SKM-1 treated with dmso at 0.1 percent for 144 hours (cell line): ENCODE data around the gene ARVCF.

Experiments used
- DNase-seq: peaks from one replicate; lab custom pipeline; 2025; ENCODE audit not compliant: unreplicated experiment; lab: John Stamatoyannopoulos, UW

The ARVCF gene

DNA sequence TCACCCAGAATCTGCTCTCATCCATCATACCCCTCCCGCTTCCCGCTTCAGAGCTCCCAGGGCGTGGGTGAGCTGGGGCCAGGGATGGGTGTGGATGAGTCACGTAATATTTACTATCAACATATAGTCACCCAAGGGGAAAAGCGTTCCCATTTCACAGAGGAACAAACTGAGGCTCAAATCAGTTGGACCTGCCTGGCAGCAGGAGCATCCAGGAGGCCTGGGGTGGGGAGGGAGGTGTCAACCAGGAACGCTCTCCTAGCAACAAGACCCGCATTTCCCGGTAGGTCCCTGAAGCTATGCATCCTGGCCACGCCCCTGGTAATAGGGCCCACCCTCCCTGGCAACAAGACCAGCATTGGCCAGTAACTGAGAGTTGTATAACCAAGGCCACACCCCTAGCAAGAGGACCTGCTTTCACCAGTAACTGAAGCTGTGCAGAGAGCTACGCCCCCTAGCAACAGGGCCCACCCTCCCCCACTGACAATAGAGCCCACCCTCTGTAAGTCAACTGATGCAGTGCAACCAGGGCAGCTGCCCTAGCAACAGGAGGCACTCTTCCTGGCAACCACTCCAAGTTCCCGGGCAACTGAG lies 42.3 kb downstream of the ARVCF start:
- DNase-seq = no peak

GRCh38 chr22:19973551-19974267 lies 42.9 kb downstream of the ARVCF start:
- DNase-seq = no peak

- no peak for DNase-seq
Measured at GRCh38 chr22:19972652-19973550, 43.7 kb downstream of the ARVCF start.

- DNase-seq = no peak
Measured at GRCh38 chr22:19972251-19972650, 44.4 kb downstream of the ARVCF start.

DNA sequence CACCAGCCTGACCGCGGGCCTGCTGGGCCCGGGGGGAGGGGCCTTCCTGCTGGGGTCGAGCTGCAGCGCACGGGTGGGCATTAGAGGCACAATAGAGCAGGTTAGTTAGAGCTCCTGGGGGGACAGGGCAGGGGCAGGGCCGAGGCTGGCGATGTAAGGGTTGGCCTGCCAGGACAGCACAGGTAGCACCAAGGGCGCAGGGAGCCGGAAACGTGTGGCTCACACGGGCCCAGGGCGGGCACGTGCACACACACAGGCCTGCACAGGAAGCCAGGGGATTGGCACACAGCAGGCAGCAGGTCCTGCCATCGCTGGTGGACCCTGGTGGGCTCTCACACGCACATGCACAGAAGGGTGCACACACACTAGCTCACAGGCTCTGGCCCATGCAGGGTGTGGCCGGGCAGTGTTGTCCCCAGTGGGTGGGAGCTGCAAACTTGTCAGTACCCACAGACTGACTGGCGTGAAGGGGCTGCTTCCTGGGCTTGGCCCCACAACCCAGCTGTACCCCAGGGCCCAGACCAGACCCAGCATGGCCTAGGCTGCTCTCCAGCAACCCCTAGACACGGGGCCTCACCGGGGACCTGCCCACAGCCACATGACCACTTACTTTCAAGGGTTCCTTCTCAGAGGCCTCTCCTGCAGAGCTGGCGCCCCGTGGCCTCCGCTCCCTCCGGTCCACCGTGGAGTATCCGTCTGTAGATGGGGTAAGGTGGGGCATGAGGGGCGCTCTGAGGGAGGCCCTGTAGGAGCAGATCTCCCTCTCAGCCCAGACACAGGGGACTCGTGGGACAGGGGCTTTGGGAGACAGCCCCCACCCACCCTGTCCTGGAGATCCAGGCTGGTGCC lies 45.1 kb downstream of the ARVCF start:
- no peak for DNase-seq

- DNase-seq = peak; percentile 36
Measured at GRCh38 chr22:19970479-19971275, 45.9 kb downstream of the ARVCF start.

DNA sequence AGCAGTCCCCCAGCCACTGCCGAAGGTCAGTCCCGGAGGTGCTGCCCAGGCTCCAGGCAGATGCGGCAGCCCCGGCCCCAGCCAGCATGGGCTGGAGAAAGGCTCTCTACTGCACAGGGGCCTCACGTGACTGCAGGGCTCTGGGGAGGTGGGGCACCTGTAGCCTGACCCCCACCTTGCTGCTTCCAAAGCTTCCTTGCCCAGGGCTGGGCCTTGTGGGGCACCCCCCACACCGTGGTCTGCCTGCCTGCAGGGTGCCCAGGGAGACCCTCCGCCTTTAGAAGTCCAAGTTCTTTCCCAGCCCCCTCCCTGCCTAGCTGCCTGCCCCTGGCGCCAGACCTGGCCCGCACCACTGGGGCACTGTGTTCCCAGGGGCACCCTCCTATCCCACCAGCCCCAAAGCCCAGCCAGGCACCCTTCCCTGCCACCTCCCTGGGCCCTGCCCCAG lies 46.6 kb downstream of the ARVCF start:
- no peak for DNase-seq

GRCh38 chr22:19969141-19969928 lies 47.3 kb downstream of the ARVCF start:
- DNase-seq = no peak

DNA sequence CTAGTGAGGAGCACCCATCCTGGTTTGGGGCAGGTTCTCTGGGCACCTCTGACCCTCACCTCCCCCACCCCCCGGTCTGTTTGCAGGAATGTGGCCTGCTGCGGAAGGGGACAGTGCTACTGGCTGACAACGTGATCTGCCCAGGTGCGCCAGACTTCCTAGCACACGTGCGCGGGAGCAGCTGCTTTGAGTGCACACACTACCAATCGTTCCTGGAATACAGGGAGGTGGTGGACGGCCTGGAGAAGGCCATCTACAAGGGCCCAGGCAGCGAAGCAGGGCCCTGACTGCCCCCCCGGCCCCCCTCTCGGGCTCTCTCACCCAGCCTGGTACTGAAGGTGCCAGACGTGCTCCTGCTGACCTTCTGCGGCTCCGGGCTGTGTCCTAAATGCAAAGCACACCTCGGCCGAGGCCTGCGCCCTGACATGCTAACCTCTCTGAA lies 48.2 kb downstream of the ARVCF start:
- DNase-seq = no peak

DNA sequence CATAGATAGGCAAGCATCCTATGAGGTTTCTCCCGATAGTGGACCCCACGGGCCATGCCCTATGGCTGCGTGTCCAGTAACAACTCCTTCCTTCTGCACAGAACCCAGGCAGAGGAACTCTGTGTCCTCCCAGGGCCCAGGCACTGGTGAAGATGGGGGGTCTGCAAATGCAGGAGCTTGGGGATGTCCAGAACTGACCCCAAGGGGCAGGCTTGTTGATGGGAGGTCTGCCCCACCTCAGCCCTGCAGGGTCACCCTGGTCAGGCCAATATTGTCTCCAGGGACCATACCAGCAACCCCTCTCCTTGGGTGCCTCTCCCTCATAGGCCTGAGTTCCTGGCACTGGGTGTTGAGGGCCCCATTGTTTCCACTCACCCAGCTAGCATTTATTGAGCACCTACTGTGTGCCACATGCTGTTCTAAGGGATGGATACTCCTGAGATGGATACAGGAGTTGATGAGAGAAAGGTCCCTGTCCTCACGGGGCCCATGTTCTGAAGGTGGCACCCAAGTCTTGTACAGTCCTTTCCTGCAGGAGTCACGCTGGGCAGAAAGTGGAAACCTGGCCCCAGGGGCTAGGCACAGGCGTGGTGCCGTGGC lies 48.7 kb downstream of the ARVCF start:
- no peak for DNase-seq

DNA sequence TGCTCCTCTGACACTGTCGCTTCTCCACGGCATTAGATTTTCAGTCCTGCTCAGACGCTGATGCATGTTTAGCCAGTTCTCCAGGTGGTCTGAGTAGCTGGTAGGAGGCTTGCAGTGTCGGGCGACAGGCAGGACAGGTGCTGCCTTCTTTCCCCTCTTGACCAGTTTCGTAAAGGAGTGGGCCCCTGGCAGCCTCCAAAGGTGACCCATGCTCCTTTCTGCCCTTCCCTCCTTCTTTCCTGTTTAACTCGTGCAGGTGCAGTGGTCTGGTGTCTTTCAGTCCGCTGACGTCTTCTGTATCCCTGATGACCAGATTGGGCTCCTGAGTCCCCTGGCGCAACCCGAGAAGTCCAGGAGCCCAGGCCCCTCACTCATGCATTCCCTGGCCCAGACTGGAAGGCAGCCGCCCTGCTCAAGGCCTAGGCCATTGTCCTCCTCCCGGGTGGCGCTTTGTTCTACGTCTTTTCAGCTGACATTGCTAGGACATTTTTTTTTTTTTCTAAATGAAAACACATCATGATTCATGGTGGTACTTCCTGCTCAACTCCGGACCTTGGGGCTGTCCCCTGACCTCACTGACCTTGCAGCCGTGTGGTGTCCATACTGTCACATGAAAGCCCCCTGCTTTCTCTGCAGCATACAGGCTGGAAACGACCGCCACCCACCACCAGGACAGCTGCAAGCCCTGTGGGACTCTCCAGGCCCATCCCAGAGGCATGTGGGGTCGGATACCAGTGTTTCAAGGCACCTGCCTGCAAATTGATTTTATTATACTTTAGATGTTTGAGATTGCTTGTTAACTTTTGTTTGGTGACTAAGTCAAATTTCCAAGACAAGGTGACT lies 49.5 kb downstream of the ARVCF start:
- DNase-seq = no peak

DNA sequence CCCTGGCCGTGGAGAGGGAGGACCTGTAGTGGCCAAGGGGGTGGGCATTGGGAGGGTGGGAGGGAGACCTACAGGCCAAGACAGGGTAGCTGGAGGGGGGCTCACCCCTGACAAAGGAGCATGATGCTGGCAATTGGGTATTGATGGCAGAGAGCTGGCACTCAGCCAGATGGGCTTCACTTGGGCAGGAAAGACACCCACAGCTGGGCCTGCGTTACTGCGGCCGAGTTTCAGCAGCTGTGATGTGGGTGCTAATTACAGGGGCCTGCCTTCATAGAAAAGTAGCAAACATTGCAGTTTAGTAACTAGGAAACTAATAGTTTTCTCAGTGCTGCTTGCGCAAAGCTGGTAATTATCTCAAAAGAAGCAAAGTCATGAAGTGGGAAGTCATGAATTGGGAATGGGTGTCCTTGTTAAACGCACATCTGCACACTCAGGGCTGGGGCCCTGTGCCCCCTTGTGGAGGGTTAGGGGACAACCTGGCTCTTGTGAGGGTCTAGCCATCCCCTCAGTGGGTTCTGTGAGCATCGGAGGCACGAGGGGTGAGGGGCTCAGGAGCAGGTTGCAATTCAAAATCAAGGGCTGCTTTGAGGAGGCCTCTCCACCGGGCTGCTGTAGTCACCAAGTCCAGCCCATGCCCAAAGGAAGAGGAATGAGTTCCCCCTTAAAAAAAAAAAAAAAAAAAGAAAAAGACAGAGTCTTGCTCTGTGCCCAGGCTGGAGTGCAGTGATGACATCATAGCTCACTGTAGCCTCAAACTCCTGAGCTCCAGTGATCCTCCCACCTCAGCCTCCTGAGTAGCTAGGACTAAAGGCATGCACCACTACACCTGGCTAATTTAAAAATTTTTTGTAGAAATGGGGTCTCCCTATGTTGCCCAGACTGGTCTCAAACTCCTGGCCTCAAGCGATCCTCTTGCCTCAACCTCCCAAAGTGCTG lies 50.6 kb downstream of the ARVCF start:
- DNase-seq = peak; percentile 18

DNA sequence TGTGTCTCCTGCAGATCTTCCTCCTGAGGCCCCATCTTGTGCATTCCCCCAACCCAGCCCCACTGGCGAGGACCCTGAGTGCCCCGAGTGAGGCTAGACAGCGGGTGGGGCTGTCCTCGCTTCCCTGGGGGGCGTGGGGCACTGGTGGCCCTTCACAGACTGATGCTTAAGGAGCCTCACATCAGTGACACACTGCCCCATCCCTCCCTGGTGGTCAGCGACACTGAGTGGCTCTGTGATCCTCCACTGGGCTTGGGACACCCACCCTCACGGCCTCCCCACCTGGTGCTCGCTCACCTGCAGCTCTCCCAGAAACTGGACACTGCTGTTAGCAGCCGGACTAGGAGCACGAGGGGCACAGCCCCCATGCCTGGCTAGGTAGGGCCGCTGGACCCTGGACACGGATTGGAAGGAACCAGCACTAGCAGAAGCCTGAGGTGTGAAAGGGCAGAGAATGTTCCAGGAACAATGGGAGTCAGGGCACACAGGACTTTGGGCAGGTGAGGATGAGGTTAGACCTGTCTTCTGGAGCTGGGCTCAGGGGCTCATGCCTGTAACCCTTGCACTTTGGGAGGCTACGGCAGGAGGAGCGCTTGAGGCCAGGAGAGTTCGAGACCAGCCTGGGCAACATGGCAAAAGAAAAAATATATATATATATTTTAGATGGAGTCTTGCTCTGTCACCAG lies 51.8 kb downstream of the ARVCF start:
- DNase-seq = no peak

DNA sequence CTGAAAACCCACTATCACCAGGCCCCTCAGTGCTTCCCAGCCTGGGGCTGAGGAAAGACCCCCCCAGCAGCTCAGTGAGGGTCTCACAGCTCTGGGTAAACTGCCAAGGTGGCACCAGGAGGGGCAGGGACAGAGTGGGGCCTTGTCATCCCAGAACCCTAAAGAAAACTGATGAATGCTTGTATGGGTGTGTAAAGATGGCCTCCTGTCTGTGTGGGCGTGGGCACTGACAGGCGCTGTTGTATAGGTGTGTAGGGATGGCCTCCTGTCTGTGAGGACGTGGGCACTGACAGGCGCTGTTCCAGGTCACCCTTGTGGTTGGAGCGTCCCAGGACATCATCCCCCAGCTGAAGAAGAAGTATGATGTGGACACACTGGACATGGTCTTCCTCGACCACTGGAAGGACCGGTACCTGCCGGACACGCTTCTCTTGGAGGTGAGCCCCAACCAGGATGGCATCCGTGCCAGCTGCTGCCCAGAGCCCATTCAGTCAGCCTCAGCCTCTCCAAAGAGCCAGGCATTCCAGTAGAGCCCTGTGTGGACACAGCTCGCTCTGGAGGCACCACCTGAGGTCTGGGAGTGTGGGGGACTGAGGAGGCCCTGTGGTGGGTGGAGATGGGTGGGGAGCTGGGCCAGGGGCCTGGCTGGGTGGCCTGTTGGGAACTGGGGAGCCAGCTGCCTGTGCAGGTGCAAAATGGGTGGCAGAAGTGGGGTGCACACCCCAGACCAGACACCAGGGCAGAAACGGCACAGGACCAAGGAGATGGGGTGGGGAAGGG lies 52.6 kb downstream of the ARVCF start:
- DNase-seq = no peak
